ENCODE data around the gene NPDC1. TPM values are rescaled to one million over a fixed set of nuclear protein-coding genes. Genes with fewer than 3 reads are reported as not detected.

The NPDC1 gene
- total and polyA plus RNA-seq, 4 donors: 2.7 to 14.5 (median 7.3) TPM

DNA sequence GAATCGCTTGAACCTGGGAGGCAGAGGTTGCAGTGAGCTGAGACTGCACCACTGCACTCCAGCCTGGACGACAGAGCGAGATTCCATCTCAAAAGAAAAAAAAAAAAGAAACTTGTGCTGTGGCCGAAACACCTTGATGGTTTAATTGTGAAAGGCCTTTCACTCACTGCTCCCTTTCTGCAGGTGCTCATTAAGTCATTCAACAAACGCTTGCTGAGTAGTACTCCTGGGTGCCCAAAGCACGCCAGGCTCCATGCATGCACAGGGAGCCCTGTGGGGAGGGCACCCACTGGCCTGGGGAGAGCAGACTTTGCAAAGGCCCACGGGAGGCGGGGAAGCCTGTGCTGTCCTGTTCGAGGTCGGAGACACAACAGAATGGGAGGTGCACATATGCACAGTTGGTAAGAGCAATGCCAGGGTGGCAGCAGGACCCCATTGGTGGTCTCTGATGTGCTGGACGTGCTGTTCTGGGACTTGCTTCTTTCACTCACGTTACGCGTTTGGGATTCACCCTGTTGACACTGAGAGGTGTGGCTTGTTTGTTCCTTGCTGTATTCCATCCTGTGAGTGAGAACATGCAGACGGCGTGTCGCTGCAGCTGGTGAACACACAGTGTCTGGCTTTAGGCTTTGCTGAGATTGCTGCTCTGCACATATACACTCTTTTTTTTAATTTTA lies 10.9 kb upstream of the NPDC1 start (continued):
- TF ChIP-seq, protein P1, sequence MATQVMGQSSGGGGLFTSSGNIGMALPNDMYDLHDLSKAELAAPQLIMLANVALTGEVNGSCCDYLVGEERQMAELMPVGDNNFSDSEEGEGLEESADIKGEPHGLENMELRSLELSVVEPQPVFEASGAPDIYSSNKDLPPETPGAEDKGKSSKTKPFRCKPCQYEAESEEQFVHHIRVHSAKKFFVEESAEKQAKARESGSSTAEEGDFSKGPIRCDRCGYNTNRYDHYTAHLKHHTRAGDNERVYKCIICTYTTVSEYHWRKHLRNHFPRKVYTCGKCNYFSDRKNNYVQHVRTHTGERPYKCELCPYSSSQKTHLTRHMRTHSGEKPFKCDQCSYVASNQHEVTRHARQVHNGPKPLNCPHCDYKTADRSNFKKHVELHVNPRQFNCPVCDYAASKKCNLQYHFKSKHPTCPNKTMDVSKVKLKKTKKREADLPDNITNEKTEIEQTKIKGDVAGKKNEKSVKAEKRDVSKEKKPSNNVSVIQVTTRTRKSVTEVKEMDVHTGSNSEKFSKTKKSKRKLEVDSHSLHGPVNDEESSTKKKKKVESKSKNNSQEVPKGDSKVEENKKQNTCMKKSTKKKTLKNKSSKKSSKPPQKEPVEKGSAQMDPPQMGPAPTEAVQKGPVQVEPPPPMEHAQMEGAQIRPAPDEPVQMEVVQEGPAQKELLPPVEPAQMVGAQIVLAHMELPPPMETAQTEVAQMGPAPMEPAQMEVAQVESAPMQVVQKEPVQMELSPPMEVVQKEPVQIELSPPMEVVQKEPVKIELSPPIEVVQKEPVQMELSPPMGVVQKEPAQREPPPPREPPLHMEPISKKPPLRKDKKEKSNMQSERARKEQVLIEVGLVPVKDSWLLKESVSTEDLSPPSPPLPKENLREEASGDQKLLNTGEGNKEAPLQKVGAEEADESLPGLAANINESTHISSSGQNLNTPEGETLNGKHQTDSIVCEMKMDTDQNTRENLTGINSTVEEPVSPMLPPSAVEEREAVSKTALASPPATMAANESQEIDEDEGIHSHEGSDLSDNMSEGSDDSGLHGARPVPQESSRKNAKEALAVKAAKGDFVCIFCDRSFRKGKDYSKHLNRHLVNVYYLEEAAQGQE (IDR thresholded peaks at IDR 0.05): no peak
- no peak for TF ChIP-seq GABPA (IDR thresholded peaks at IDR 0.05 in 1 of 2, conservative IDR thresholded peaks at IDR 0.05 in 1 of 2)
- no peak for TF ChIP-seq RAD21 (IDR thresholded peaks at IDR 0.05)

GRCh38 chr9:137055385-137056364 lies 9.7 kb upstream of the NPDC1 start:
- WGBS: 24% methylated on average over 28 of the region's 28 CpGs
- peak; percentile 75 for DNase-seq (ENCODE audit: low spot score)

More at GRCh38 chr9:137055385-137056364, 9.7 kb upstream of the NPDC1 start:
- no peak overlapping the region for H3K9ac ChIP-seq (ENCODE audit: low read depth in 1 of 2, low read length in 2 of 2)
- no peak overlapping the region for H3K4me3 ChIP-seq (ENCODE audit: low read depth in 1 of 3, low read length in 3 of 3)
- H3K9me3 ChIP-seq (ENCODE audit: control insufficient read depth in 4 of 4, low read length in 3 of 4): no peaks in the 10 kb centered on the region
- H3K27ac ChIP-seq (ENCODE audit: low read depth in 1 of 2, low read length in 2 of 2): peak overlapping the region; percentile 84 to 88
- H3K27me3 ChIP-seq (ENCODE audit: control insufficient read depth in 4 of 4, insufficient read depth in 4 of 4, low read length in 3 of 4): no peaks in the 10 kb centered on the region
- no peaks in the 10 kb centered on the region for H3K36me3 ChIP-seq (ENCODE audit: control insufficient read depth in 4 of 4, insufficient read depth in 3 of 4, low read depth in 1 of 4, low read length in 3 of 4)
- H3K4me1 ChIP-seq (ENCODE audit: control insufficient read depth in 4 of 4, insufficient read depth in 4 of 4, low read length in 3 of 4): peaks cover 21 to 38% (median 30%) of the 10 kb centered on the region in 4 donors
- peak; percentile 88 for TF ChIP-seq HNF4G (IDR thresholded peaks at IDR 0.05)
- TF ChIP-seq RAD21 (IDR thresholded peaks at IDR 0.05): peak in 1 of 2 donors; percentile 24
- TF ChIP-seq ATF3 (IDR thresholded peaks at IDR 0.05): no peak
- peak in 1 of 2 donors; percentile 49 for TF ChIP-seq GABPA (IDR thresholded peaks at IDR 0.05 in 1 of 2, conservative IDR thresholded peaks at IDR 0.05 in 1 of 2)
- no peak for TF ChIP-seq FOXA2 (IDR thresholded peaks at IDR 0.05)
- peak in 1 of 2 donors; percentile 18 for TF ChIP-seq EGR1 (IDR thresholded peaks at IDR 0.05; ENCODE audit: low read depth in 2 of 2)
- TF ChIP-seq, protein P2, sequence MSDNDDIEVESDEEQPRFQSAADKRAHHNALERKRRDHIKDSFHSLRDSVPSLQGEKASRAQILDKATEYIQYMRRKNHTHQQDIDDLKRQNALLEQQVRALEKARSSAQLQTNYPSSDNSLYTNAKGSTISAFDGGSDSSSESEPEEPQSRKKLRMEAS (IDR thresholded peaks at IDR 0.05): no peak
- TF ChIP-seq RXRA (IDR thresholded peaks at IDR 0.05): peak; percentile 51 to 69
- TF ChIP-seq NR2F2 (IDR thresholded peaks at IDR 0.05): peak; percentile 61
- no peak for TF ChIP-seq ZBTB33 (IDR thresholded peaks at IDR 0.05)
- peak in 1 of 2 donors; percentile 23 for TF ChIP-seq JUND (IDR thresholded peaks at IDR 0.05)
- TF ChIP-seq YY1 (IDR thresholded peaks at IDR 0.05): peak; percentile 43
- TF ChIP-seq FOXA1 (IDR thresholded peaks at IDR 0.05): no peak
- TF ChIP-seq, protein P3, sequence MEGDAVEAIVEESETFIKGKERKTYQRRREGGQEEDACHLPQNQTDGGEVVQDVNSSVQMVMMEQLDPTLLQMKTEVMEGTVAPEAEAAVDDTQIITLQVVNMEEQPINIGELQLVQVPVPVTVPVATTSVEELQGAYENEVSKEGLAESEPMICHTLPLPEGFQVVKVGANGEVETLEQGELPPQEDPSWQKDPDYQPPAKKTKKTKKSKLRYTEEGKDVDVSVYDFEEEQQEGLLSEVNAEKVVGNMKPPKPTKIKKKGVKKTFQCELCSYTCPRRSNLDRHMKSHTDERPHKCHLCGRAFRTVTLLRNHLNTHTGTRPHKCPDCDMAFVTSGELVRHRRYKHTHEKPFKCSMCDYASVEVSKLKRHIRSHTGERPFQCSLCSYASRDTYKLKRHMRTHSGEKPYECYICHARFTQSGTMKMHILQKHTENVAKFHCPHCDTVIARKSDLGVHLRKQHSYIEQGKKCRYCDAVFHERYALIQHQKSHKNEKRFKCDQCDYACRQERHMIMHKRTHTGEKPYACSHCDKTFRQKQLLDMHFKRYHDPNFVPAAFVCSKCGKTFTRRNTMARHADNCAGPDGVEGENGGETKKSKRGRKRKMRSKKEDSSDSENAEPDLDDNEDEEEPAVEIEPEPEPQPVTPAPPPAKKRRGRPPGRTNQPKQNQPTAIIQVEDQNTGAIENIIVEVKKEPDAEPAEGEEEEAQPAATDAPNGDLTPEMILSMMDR (IDR thresholded peaks at IDR 0.05; ENCODE audit: low read depth, low read length, missing input control): no peak
- TF ChIP-seq, protein P1 (IDR thresholded peaks at IDR 0.05): no peak
- TF ChIP-seq SP1 (IDR thresholded peaks at IDR 0.05): peak; percentile 81
- no peak for TF ChIP-seq TAF1 (conservative IDR thresholded peaks at IDR 0.05)
- peak; percentile 87 to 94 for TF ChIP-seq HNF4A (conservative IDR thresholded peaks at IDR 0.05)
